Measurements from ENCODE around the gene DGKG. TPM values are rescaled to one million over a fixed set of nuclear protein-coding genes. Genes with fewer than 3 reads are reported as not detected.
A peak's percentile ranks its signal among the peaks of the same experiment; 100 is the strongest.

The DGKG gene
- total RNA-seq, 2 donors from 2014 or later = 0.34 to 5.5 TPM

DNA sequence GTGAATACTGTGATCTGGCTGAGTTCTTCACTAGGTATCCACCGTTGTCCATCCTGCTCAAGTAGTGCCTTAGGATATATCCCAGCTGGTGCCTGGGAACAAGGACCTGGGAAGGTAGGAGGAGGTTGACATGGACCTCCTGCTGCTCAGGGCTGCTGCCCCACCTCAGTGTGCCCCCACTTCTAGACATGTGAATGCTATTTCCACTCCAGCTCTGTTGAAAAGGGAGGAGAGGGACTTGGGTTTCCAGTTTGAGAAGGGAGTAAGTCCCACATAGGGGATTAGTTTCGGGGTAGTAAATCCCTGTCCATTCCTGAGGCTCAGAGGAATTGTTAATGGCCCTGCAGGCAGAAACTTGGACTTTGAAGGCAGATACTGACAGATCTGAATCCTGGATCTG, 220.2 kb downstream of the DGKG start:
- no peak for ATAC-seq
- no peak overlapping the region for H3K27ac Mint-ChIP-seq
- no peaks in the 10 kb centered on the region for H3K36me3 Mint-ChIP-seq
- no peak for DNase-seq (ENCODE audit: low spot score in 2 of 2)
- no peaks in the 10 kb centered on the region for H3K9me3 Mint-ChIP-seq

DNA sequence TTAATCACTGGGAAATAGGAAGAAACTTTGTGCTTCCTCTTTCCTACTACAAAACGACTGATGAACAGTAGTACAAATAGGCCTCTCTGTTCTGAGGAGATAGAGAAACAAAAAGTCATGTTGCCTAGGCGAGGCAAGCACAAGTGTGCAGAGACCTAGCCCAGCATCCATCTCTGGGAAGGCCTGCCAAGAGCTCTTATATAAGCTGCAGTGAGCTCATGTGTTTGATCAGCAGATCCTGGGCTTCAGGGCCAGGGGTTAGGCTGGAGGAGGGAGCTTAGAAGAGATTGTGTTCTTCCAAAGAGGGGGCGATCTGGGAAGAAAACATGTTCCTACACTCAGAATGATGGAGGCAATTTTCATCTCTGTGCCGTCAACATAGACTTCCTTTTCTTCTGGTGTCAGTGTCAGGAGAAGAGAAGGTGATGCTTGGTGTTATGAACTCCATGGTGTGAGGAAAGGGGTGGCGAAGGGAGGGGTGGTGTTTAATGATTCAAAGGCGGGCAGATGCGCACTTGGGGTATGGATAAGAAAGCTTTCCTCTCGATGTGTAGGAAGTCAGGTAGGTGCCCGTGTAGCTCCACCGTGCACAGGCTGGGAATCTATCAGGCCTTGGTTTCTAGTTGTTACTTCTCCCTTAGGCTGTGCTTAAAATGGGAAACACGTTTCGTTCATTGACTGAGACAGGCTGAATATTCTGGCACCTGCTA, 223.6 kb downstream of the DGKG start:
- H3K36me3 Mint-ChIP-seq = no peaks in the 10 kb centered on the region
- ATAC-seq = no peak
- DNase-seq (ENCODE audit: low spot score in 2 of 2) = no peak
- no peaks in the 10 kb centered on the region for H3K9me3 Mint-ChIP-seq
- no peak overlapping the region for H3K27ac Mint-ChIP-seq

DNA sequence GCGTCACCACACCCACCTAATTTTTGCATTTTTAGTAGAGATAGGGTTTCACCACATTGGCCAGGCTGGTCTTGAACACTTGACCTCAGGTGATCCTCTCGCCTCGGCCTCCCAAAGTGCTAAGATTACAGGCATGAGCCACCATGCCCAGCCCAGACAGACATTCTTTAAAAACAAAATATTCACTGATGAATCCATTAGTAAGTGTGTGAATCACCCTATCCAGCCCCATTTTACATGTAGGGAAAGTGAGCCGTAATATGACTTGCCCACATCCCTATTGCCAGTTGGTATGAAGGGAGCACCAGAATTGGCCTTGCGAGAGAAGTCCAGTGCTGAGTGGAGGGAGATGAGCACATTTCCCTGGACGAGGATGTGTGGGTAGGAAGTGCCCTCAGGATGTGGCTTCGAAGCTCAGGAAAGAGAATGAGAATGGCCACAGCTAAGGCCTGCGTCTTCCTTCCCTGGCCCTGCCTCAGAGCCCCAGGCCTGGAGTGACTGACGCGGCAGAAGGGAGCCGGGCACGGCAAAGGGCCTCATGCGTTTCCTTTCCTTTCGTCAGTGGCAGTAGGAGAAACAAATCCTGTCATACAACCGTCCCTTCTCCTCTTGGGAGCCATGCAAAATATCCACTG, 224.9 kb downstream of the DGKG start:
- no peak for DNase-seq (ENCODE audit: low spot score in 2 of 2)
- no peak for ATAC-seq
- Mint-ChIP-seq H3K9me3 (no peaks in the 10 kb centered on the region), H3K36me3 (no peaks in the 10 kb centered on the region), H3K27ac (no peak overlapping the region)

DNA sequence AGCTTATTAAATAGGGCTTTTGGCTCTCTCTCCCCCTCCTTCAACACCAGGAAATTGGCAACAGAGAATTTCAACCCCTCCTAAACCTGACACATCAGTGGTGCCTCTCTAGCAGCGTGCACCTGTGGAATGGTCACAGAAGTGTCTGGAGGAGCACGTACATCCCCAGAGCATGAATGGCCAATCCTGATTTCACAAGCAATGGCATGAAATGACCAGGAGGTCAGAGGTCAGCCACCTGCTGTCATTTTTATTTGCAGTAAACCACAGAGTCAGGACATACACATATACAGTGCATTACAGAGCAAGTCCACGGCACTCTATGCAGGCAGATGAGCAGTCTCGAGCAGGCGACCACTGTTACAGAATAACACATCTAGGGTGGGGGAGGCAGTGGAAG, 228.1 kb downstream of the DGKG start:
- DNase-seq (ENCODE audit: low spot score in 2 of 2) (no peak), ATAC-seq (no peak)
- Mint-ChIP-seq H3K27ac (no peak overlapping the region), H3K36me3 (no peaks in the 10 kb centered on the region), H3K9me3 (no peaks in the 10 kb centered on the region)

DNA sequence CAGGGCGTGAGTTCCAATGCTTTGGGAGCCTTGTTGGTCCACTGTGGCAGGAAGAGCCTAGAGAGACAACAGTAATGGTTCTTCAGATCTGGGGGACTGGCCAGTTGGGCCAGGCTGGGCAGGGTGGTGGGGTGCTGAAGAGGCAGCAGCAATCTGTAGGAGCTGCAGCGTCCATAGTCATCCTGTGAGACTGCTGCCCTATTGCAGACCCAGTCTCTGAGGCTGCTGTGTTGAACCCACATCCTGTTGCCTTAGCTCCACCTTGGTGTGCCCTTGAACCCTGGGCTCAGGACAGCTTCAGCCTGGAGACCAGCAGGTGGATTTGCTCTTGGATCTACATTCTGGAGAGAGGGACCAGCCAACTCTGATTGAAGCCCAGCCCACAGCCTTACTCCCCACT, 229.5 kb downstream of the DGKG start:
- Mint-ChIP-seq H3K36me3 (no peaks in the 10 kb centered on the region), H3K27ac (no peak overlapping the region), H3K9me3 (no peaks in the 10 kb centered on the region)
- no peak for DNase-seq (ENCODE audit: low spot score in 2 of 2)
- ATAC-seq = no peak

DNA sequence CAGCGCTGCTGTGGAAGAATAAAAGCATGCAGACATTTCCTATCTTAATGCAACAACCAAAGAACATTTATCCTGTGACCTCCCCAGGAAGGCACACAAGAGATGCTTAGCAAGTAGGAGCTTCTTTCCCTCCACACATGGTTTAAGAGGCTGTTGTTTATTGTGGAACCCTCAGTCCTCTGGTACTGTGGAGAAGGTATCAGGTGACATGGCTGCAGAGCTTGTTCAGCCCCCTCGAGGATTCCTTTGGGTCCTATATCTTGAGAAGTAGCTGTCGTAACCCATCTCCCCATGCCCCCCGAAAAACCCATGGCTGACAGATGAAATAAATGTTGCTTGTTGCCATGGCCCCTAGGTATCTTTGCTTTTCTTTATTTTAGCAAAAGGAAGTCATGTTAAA, 232.8 kb downstream of the DGKG start:
- H3K9me3 Mint-ChIP-seq = peaks cover 0 to 5% of the 10 kb centered on the region in 2 donors
- no peak for DNase-seq (ENCODE audit: low spot score in 2 of 2)
- no peak overlapping the region for H3K27ac Mint-ChIP-seq
- no peaks in the 10 kb centered on the region for H3K36me3 Mint-ChIP-seq
- ATAC-seq = no peak

DNA sequence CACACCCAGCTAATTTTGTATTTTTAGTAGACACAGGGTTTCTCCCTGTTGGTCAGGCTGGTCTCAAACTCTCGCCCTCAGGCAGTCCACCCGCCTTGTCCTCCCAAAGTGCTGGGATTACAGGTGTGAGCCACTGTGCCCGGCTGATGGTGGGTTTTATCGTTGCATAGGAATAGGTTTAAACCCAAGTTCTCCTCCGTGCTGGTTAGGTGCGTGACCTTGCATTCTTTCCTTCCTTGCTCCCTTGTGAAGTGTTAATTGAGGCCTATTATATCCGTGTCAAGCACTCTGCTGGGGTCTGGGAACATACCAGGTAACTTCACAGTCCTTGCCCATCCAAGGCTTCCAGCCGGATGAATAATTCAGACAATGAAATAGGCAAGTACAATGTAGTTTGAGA, 233.9 kb downstream of the DGKG start:
- no peak for ATAC-seq
- no peaks in the 10 kb centered on the region for H3K36me3 Mint-ChIP-seq
- H3K27ac Mint-ChIP-seq = no peak overlapping the region
- H3K9me3 Mint-ChIP-seq = peaks cover 0 to 5% of the 10 kb centered on the region in 2 donors
- DNase-seq (ENCODE audit: low spot score in 2 of 2) = no peak

DNA sequence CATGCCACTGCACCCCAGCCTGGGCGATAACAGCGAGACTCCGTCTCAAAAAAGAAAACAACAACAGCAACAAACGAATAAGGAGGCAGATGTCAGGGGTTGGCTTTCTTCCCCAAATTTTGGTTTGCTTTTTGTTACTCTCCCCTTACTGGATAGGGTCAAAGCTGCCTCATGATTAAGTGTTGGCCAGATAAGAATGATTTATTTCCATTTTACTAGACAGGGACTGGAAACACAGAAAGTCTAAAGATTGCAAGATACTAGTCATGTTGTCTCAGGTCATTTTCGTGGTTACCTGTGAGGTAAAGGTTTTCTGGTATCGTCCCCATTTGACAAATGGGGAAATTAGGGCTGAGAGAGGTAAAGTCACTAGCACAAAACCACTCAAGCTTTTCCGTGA, 234.6 kb downstream of the DGKG start:
- H3K9me3 Mint-ChIP-seq = peaks cover 0 to 5% of the 10 kb centered on the region in 2 donors
- ATAC-seq (no peak), DNase-seq (ENCODE audit: low spot score in 2 of 2) (no peak)
- H3K27ac Mint-ChIP-seq = no peak overlapping the region
- no peaks in the 10 kb centered on the region for H3K36me3 Mint-ChIP-seq

DNA sequence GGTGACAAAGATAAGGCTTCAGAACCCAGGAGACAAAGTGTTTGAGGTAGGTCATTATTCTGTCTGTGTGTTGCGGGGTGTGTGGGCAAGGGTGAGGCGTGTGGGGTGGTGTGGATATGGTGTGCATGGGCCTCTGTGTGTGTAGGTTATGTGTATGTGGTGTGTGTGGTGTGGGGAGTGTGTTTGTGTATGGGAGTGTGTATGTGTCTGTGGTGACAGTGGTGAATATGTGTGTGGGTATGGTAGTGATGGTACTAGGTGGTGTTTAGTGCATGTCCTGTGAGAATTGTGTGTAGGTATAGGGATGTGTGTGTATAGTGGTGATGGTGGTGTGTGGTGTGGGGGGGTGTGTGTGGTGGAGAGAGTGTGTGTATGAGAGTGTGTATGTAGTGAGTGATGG, 236.9 kb downstream of the DGKG start:
- peak in 1 of 2 donors; percentile 28 for ATAC-seq
- no peak for DNase-seq (ENCODE audit: low spot score in 2 of 2)
- H3K27ac Mint-ChIP-seq = no peak overlapping the region
- no peaks in the 10 kb centered on the region for H3K36me3 Mint-ChIP-seq
- H3K9me3 Mint-ChIP-seq = peaks cover 0 to 5% of the 10 kb centered on the region in 2 donors

DNA sequence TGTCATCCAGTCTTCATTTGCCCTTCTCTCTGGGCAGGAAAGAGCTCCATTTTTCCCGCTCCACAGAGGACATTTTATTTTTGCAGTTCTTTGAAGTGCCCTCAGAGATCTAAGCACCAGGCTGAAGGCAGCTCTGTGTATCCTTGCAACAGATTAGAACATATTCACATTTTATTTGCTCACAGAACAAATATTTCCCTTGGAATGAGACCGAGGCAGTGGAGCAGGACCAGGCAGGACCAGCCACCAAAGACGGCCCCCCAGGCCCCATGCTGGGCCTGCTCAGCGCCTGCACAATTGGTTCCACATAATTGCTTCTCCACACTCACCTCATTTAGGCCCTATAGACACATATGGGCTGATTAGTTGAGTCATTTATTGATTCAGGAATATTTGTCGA, 237.4 kb downstream of the DGKG start:
- no peak overlapping the region for H3K27ac Mint-ChIP-seq
- no peak for ATAC-seq
- peaks cover 0 to 5% of the 10 kb centered on the region in 2 donors for H3K9me3 Mint-ChIP-seq
- no peaks in the 10 kb centered on the region for H3K36me3 Mint-ChIP-seq
- no peak for DNase-seq (ENCODE audit: low spot score in 2 of 2)

DNA sequence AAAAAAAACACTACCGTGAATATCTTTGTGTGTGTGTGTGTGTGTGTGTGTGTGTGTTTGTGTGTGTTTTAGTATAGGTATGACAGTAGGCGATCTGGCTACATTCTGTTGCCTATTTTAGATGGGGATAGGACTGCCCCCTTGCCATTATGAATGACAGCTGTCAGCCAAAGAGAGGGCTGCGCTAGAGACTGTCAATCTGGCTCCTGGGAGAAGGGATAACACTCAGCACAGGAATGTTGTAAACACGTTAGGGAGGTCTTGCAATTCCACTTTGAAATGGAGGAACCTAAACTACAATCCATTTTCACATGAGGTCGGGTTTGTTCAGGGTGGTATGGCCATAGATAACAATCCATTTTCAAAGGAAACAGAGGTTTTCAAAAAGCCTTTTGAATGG, 239.0 kb downstream of the DGKG start:
- ATAC-seq (no peak), DNase-seq (ENCODE audit: low spot score in 2 of 2) (no peak)
- no peaks in the 10 kb centered on the region for H3K36me3 Mint-ChIP-seq
- H3K27ac Mint-ChIP-seq = no peak overlapping the region
- H3K9me3 Mint-ChIP-seq = peaks cover 0 to 5% of the 10 kb centered on the region in 2 donors

DNA sequence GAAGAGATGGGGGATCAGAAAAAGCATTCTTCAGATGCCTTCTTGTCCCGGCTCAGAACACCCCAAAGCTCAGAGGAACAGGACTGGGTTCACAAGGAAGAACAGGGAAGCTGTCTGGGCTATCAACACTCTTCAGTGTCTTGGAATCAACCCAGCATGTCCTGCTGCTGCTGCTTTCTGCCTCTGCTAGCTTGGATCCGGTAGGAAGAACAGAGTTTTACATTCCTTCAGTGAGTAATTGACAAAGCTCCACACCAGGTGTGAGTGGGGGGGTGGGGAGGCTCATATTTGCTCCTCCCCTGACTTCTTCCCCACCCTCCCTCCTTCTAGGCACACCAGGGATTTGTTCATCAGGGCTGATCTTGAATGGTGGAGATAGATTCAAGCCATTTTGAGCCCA, 240.1 kb downstream of the DGKG start:
- ATAC-seq = no peak
- Mint-ChIP-seq H3K36me3 (no peaks in the 10 kb centered on the region), H3K9me3 (peaks cover 0 to 5% of the 10 kb centered on the region in 2 donors), H3K27ac (no peak overlapping the region)
- DNase-seq (ENCODE audit: low spot score in 2 of 2) = no peak

DNA sequence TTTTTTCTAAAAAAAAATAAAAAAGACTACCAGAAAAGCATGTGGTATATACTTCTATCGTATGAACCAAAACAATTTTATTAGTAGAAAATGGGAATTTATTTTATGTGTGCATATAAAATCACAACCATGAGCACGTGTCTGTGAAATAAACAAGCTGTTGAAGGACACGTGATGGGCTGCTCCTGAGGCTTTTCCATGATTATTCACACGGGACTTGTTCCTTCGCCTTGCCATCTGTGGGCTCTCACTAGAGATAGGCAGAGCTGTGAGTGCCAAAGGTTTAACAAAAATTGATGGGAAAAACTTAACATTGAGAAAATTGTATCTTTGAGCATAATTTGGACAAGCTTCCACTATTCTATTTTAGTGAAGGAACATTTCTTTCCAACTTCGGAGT, 240.8 kb downstream of the DGKG start:
- Mint-ChIP-seq H3K27ac (no peak overlapping the region), H3K9me3 (peaks cover 0 to 5% of the 10 kb centered on the region in 2 donors), H3K36me3 (no peaks in the 10 kb centered on the region)
- DNase-seq (ENCODE audit: low spot score in 2 of 2) (no peak), ATAC-seq (no peak)

DNA sequence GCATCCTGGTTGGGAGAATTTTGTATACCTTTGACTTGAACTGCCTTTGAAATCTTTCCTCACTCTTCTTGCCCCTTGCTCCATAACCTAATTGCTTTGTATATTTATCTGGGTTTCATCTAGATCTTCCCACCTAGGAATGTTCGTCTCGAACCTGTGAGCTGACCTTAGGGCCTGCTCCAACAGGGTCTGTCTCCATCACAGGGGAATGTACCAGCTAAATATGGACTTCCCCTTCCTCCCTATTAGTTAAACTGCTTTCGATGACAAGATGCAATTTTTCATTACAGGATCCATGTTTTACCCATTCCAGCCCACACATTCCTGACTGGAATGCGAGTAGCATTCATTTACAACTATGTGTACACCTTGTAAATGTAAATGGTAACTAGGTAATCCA, 242.5 kb downstream of the DGKG start:
- no peaks in the 10 kb centered on the region for H3K9me3 Mint-ChIP-seq
- ATAC-seq = no peak

DNA sequence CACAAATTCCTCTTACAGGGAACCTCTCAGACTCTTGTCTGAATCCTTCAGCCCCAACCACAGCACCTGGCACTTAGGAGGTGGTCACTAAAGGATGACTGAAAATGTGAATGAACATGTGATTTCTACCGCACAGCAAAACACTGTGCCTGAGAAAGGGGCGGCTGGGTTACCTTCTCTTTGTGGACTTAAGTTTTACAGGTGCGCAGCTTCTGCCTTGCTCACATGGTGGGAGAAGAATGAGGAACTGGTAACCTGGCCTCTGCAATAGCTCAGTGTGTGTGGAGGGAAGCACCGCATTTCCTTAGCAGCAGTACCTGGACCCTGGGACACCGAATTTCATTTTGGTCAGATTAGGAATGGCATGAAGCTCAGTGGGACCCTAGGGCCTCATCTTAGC, 243.3 kb downstream of the DGKG start:
- no peak overlapping the region for H3K27ac Mint-ChIP-seq

More for the DNA sequence above, 242.5 kb downstream of the DGKG start:
- Mint-ChIP-seq H3K27ac (no peak overlapping the region), H3K36me3 (no peaks in the 10 kb centered on the region)
- DNase-seq (ENCODE audit: low spot score in 2 of 2) = no peak

DNA sequence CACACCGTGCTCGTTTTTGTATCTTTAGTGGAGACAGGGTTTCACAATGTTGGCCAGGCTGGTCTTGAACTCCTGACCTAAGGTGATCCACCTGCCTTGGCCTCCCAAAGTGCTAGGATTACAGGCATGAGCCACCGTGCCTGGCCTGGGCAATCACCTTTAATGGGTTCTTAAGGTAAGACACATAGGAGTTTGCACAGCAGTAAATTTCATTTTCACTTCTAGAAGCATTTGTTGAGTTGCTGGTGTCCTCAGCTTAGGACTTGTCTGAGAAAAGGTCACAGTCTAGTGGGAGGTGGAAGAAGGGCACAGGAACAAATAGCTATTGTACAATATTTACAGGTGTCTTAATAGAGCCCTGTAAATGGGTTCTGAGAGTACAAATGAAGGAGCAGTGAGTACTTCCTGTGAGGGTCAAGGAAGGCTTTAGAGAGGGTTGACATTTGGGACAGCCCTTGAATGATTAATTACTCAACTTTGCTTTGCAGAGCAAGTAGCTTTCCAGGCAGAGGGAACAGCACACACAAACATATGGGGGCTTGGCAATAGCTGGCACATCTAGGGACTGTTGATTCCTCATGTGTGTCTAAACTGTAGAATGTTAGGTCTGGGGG, 244.4 kb downstream of the DGKG start:
- Mint-ChIP-seq H3K36me3 (no peaks in the 10 kb centered on the region), H3K9me3 (no peaks in the 10 kb centered on the region), H3K27ac (no peak overlapping the region)
- no peak for DNase-seq (ENCODE audit: low spot score in 2 of 2)
- ATAC-seq = no peak

More for the DNA sequence above, 243.3 kb downstream of the DGKG start:
- Mint-ChIP-seq H3K36me3 (no peaks in the 10 kb centered on the region), H3K9me3 (no peaks in the 10 kb centered on the region)
- no peak for ATAC-seq
- DNase-seq (ENCODE audit: low spot score in 2 of 2) = no peak

DNA sequence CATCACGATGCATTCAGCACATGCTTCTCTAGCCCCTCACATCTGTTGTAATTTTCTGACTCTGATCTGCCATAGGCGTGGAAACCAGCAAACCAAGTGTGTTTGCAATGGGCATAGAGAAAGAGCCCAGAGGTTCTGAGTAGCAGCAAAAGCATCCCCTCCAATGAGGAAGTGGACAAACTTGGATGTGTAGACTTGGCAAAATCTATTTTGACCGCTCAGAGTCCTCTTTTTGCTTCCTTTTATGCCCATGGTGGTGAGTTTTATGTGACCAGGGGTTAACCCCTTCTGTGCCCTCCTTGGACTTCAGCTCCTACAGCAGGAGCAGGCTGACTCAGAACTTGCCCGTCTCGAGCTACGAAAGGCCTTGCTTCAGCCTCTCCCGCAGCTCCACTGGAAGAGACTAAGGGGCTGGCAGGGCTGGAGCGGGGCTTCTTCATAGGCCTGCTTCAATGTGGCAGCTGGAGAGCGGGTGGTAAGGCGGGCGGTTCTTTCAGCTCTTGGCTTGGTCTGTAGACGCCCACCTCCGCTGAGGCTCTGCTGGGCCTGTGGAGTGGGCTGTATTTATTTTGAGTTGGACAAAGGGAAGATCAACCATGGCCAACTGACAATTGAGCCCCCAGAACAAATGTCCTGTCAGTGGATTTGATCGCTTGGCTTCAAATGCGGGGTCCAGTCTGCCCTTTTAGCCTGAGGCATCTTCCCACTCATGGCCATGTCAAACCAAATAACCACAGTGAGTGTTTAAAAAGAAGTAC, 246.6 kb downstream of the DGKG start:
- no peak for DNase-seq (ENCODE audit: low spot score in 2 of 2)
- ATAC-seq = no peak
- no peaks in the 10 kb centered on the region for H3K36me3 Mint-ChIP-seq
- no peak overlapping the region for H3K27ac Mint-ChIP-seq
- H3K9me3 Mint-ChIP-seq = no peaks in the 10 kb centered on the region
